GM10248 (cell line): ENCODE measurements around the gene APOOL.

Experiments used
- CTCF ChIA-PET: fragments of 300-600 bp; sonication (Branson Sonifier 250); formaldehyde crosslinking; extraction: SDS; loops from one replicate; lab custom pipeline; 2021; ENCODE audit warnings: antibody characterized with exemption; lab: Yijun Ruan, JAX
- POLR2A ChIA-PET: fragments of 350-650 bp; sonication (Branson Sonifier 250); formaldehyde crosslinking; extraction: SDS; loops from one replicate; lab custom pipeline; 2020; ENCODE audit warnings: antibody characterized with exemption; lab: Yijun Ruan, JAX
- DNase-seq: peaks from one replicate; pipeline ENCODE4 v3.0.0; 2012; ENCODE audit errors: extremely low spot score
- CTCF ChIP-seq: IDR thresholded peaks from 2 replicates; pipeline ENCODE4 v1.5.1; 2012; ENCODE audit warnings: mild to moderate bottlenecking, low read depth; ENCODE audit errors: extremely low read depth, missing control alignments, control extremely low read depth

The APOOL gene

GRCh38 chrX:85108165-85108564, 104.5 kb downstream of the APOOL start:
- no peak for DNase-seq

GRCh38 chrX:85109235-85109634, 105.6 kb downstream of the APOOL start:
- no peak for TF ChIP-seq CTCF
- peak; percentile 16 for DNase-seq
- CTCF ChIA-PET, result interaction anchor here (0.9 to 2.4 kb wide), 5 partner anchors 9 to 24 kb away, joined by 3 to 9 read pairs (median 6); no protein-coding TSS in a partner anchor
- POLR2A ChIA-PET, result no interaction called here

More at GRCh38 chrX:85108165-85108564, 104.5 kb downstream of the APOOL start:
- POLR2A ChIA-PET, result no interaction called here
- TF ChIP-seq CTCF, result no peak
- CTCF ChIA-PET, result no interaction called here

- ChIA-PET POLR2A (no interaction called here), CTCF (interaction anchor here (0.6 to 2.1 kb wide), 5 partner anchors 11 to 902 kb away, joined by 3 to 6 read pairs (median 3); no protein-coding TSS in a partner anchor)
- DNase-seq, result peak; percentile 8
- peak; percentile 45 for TF ChIP-seq CTCF
Observed at GRCh38 chrX:85111347-85111746, 107.7 kb downstream of the APOOL start.

- POLR2A ChIA-PET, result no interaction called here
- DNase-seq, result no peak
- CTCF ChIA-PET, result interaction anchor here (1.3 to 2.1 kb wide), 2 partner anchors 10 to 427 kb away, joined by 3 to 5 read pairs; no protein-coding TSS in a partner anchor
- no peak for TF ChIP-seq CTCF
Observed at GRCh38 chrX:85112293-85112692, 108.6 kb downstream of the APOOL start.

GRCh38 chrX:85113746-85114145, 110.1 kb downstream of the APOOL start:
- POLR2A ChIA-PET, result no interaction called here
- no peak for DNase-seq
- CTCF ChIA-PET, result no interaction called here
- TF ChIP-seq CTCF, result no peak

GRCh38 chrX:85114171-85114570, 110.5 kb downstream of the APOOL start:
- no peak for DNase-seq
- ChIA-PET POLR2A (no interaction called here), CTCF (no interaction called here)
- TF ChIP-seq CTCF, result no peak

- CTCF ChIA-PET, result no interaction called here
- TF ChIP-seq CTCF, result no peak
- POLR2A ChIA-PET, result no interaction called here
- DNase-seq, result no peak
Observed at GRCh38 chrX:85114776-85115175, 111.1 kb downstream of the APOOL start.
